NCI-H1092 treated with DMSO at 0.1 percent for 48 hours (cell line): ENCODE measurements around the gene APOA1.

ENCODE experiments used
- DNase-seq: peaks from one replicate; lab custom pipeline; 2025; lab: John Stamatoyannopoulos, UW

APOA1 gene

DNA sequence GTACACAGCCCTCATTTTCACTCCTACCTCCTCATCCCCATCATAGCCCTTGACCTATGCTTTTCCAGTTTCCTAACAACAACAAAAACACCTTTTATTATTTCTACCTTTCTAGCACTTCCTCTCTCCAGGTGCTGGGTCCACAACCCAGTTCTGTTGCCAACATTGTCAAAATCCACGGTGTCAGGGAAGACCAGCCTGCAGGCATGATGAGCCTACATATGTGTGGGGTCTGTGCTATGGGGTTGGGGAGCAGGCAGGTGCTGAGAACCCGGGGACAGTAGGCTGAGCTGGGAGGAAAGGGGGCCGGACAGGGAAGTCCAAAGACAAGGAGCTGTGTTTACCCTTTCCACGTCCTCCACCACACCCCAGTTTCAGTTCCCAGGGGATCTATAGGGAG lies 48.9 kb downstream of the APOA1 start:
- no peak for DNase-seq

GRCh38 chr11:116787786-116788486 lies 49.5 kb downstream of the APOA1 start, which contains the start of gene ZPR1:
Gene ZPR1 (minus strand): TSS chr11:116788023. CDS start chr11:116787990, 33 bp downstream.
- DNase-seq = peak; percentile 82

DNA sequence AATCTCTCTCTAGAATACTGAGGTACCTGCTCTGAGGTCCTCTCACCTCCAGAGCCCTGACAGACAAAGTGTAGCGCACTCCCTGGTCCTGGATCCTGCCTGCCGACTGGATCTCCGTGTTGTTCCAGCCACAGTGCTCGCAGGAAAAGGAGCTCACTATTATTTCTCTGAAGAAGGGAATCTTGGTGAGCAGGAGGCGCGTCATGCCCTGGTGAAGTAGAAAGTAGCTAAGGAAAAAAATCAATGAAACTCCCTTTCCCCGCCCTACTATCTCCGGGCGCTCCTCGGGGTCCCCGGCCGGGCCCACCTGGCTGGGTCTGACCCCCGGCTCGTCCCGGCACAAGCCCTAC lies 50.0 kb downstream of the APOA1 start:
- DNase-seq = no peak

DNA sequence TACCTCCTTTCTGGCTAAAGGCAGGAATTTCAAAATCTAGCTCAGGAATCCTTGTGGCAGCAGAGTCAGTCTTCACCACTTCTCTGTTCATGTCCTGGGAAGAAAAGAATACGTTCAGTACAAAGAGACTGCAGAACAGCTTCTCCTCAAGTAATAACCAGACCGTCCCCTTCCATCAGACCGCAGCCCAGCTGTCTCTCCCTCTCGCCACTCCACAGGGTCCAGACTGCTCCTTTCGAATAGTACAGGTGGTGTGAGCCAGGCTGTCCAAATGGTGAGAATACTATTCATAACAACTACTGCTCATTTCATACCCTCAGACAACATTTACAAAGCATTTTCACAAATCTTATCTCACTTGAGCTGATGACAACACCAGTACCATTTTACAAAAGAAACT lies 50.5 kb downstream of the APOA1 start:
- DNase-seq = no peak

DNA sequence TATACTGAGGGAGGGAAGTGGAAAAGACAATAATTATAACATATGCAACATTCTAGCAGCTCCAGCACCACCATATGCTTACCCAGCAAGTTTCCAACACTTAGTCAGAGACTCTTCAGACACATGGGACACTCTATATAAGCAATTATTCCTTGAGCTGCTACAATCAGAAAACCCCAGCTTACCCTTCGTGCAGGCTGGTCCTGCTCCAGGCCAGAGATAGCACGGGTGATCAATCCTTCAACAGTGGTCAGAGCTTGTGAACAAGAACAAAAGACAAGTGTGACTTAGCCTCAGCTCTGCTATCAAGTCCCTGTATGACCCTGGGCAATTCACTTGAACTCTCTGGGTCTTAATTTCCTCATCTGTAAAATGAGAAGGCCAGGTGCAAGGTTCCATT lies 51.1 kb downstream of the APOA1 start:
- DNase-seq = no peak
